SW480 (cell line): ENCODE data around the gene THRAP3.

Experiments used
- DNase-seq: peaks from one replicate; pipeline ENCODE4 v3.0.0-alpha.2; 2016; ENCODE audit warnings: low spot score

THRAP3 gene

DNA sequence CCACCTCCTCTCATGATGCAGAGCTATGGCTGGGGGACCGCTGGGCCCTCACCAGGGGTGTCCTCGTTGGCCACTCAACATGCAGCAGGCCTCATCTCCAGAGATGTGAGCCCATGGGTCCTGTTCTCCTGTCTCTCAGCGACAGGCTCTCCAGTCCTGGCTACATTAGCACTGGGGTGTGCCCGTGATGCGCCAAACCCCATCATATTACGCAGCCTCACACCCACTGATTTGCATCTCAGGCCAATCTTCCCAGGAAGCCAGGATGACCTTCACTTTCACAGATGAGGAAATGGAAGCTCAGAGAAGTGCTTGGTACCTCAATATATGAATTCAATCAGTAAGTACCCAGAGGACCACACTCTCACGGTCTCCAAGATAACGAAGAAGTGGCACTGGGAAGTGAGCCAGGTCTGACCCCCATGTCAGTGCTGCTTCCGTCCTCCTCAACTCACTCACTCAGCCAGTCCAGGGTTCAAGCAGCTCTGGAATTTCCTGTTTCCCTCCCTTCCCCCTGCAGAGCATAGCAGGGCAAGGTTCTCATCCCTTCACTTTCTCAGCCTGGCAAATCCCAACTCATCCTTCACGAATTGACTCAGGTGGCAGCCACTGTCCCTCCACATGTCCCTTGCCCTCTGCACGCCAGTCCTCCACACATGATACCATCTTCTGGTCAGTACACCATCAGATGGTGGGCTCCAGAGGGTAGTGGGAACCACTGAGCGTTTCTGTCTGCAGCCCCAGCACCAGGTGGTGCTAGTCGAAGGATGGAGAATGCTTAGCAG is 128.1 kb downstream of the THRAP3 start:
- DNase-seq: no peak

DNA sequence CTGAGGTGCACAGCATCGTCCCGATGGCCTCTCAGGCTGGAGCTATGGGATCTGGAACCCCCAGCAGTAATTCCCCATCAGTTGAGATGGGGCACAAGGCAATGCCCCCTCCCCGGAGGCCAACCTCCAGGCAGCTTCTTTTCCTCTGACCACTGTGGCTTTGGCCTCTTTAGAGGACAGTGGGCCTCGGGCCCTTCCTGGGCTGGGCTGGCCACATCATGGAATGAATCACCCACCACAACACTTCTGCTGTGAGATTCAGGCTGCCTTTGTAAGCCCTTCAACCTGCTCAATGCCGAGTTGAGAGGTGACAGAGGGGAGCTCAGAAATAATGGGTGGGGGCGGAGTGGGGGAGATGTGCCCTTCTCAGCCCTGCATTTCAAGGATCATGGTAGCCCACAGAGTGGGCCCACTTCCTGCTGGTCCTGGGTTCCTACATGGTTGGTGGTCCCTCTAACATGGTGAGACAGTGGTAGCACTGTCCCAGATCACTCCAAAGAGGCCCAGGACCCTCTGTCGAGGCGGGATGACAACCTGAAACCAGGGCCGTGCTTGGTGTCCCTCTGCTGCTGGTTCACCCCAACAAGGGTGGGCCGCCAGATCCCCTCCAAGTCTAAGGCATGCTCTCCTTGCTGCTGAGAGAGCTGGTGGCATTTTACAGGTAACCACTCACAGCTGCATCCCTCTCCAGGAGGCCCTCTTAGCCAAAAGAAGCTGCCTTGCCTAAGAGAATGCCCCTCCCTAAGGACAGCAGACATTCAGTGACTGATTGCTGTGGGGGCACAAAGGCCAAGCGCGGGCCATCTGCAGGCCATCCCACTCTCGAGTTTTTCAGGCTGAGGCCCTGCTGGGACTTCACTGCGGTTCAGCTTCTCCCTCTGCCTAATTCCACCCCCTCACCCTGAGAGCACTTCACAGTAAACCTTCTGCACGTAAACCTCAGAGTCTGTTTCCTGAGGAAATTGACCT is 129.0 kb downstream of the THRAP3 start:
- no peak for DNase-seq

- no peak for DNase-seq
These were observed 130.2 kb downstream of the THRAP3 start for GRCh38 chr1:36354486-36354885.
